Urothelium cell line (cell line): ENCODE results near the gene UFSP2.

Experiments
- DNase-seq: peaks from one replicate; pipeline ENCODE4 v3.0.0; 2011; ENCODE audit warnings: low spot score, mixed read lengths
- FAIRE-seq: peaks from 2 replicates; lab custom pipeline; 2011; peaks lifted over from hg19 to GRCh38; lab: Jason Lieb, UNC

Gene UFSP2

GRCh38 chr4:185357733-185358440 is 67.9 kb downstream of the UFSP2 start:
- DNase-seq, result no peak
- no peak for FAIRE-seq

DNA sequence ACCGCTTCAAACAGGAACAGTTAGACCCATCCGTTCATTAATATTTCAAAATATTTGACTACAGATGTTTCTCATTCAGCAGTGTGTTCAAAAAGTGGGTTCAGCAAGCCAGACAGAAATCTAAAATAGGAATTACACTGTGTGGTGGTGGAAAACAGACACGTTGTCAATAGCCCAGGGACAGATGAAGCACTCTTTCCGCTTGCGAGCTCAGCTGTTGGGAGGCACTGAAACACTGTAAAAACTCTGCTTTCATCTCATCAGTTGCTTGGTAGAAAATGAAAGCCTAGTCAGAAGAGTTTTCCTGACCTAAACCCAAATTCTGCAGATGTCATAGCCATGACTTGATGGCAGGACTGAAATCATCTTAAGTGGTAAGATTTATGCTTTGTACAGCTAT is 68.6 kb downstream of the UFSP2 start:
- FAIRE-seq (no peak), DNase-seq (no peak)

- DNase-seq (no peak), FAIRE-seq (no peak)
Measured at GRCh38 chr4:185352741-185353140, 73.0 kb downstream of the UFSP2 start.

DNA sequence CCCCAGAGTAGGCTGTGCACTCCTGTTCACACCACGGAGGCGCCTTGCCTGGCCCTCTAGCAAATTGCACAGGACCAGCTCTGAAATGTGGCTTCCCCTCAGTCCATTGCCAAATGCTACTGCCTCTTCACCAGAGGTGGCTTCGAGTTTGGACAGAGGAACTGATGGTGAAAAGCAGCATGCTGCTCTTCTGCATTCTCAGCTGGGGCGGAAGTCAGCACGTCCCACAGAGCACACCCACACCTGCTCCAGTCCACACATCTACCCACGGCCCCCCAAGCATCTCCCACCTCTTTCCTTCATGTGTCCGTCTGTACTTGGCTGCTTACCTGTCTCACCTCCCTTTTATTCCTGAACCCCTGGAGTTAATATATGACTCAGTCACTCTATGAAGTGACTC is 73.6 kb downstream of the UFSP2 start:
- DNase-seq, result no peak
- FAIRE-seq, result no peak

GRCh38 chr4:185351691-185352090 is 74.1 kb downstream of the UFSP2 start:
- FAIRE-seq, result no peak
- no peak for DNase-seq
